TTC549 (cell line): ENCODE measurements around the gene PPP1R15B.
A peak's percentile ranks its signal among the peaks of the same experiment; 100 is the strongest.

Experiments
- FAIRE-seq: peaks from 2 replicates; lab custom pipeline; 2012; peaks lifted over from hg19 to GRCh38; lab: Jason Lieb, UNC

The PPP1R15B gene

DNA sequence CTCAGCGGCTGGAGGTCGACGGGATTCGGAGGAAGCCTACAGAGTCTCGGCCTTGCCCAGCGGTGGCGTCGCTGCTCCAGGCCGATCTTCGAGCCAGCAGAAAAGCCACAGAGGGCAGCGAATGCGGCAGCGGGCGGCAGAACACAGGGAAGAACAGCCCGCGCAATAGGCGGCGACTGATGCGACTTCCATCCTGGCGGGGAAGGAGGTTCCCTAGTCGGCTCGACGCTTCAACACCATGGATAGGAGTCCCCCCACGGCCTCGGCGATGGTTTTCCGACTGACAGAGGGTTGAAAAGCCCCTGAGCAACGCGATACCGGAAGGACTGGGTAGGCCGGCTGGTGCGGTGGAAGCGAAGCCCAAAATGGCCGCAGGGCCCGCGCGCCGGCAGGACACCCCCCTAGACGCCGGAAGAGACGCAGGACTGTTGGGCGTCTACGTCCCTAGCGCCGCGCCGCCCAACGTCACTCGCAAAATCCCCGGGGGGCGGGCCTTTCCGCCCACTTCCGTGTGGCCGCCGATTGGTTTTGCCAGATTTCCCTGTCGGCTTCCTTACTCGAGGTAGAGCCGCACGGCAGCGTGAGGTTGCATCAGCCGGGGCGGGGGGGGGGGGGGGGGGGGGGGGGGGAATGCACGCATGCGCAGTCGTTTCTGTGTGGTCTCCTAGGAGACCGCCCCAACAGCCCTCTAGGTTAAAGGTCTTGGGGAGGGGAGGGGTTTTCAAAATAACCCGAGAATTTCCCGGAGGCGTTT is at the start of gene PPP1R15B:
Gene PPP1R15B (minus strand): TSS at position 367 of the 754 bp plus-strand sequence. CDS start 406 bp downstream, outside the sequence.
- peak; percentile 96 for FAIRE-seq

DNA sequence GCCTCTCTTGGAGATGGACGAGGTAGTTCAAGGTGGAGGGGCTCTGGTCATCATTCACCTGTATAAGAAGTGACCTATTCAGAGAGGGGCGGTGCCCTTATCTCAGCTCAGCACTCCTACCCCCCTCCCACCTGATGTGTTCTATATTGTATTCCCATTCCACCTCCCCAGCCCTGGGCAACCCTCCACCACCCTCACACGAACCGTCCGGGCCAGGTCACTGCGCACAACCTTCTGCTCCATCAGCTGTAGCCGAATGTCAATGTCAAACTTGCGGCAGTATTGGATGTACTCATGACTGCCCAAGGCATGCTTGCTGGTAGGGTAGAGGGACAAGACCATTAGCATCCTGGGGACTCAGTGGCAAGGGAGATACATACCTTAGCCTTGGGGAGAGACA is 48.7 kb upstream of the PPP1R15B start:
- FAIRE-seq = no peak

DNA sequence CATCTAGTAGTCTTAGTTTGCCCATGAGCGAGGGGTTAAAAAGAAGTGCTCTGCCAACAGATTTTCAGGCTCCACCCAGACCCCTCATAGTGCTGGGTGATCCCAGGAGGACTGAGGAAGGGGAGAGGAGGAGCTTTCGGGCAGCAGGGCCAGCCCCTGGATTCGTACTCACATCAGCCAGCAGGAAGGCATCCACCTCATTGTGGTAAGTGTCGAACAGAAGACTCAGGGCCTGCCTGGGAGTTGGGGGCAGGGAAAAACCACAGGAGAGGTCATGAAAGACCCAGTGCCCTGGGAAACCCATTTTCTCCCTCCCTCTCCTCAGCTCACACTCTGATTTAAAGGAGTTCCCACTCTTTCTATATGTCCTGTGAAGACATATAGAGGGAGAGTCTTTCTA is 48.1 kb upstream of the PPP1R15B start:
- FAIRE-seq = no peak

DNA sequence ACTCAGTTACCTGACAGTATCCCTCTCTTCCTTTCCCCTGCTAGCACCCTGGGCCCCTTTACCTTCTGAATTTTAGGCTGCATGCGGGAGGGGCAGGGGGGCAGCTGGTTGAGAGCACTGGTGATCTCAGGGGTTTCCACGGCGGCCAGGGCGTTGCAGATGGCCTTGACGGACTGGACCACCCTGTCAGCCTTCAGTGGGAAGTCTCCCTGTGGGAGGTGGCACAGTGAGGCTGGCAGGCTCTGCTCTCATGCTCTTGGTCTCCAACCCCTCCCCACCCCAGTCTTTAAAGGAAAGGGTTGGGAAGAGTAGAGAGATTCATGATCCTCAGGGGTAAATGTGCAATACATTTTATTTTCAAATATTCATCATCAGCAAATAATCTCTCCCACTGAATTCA is 46.0 kb upstream of the PPP1R15B start:
- no peak for FAIRE-seq

DNA sequence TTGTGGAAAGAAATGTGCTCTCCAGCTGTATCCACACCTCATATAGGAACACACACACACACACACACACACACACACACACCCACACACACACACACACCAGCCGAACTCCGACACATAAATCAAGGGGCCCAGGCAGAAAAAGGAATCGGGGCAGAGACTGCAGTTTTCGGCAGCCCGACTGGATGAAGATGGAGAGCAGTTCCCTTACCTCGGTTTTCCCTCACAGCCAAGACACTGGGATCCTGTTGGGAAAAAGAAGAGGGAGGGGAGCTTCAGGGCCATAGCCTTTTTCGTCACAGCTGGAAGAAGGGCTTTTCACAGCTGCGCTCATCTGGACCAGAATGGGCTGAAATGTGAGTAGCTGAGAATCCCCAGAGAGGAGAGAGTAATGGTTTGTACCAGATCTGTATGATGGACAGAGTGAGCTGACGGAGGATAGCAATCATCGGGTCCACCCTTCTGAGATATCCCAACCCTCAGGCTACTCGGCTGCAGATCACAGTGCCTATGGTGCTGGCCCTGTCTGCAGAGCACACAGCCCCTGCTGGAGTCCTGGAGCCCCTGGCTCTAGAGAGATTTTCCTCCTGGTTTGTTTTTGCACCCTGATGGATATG is 45.3 kb upstream of the PPP1R15B start:
- no peak for FAIRE-seq

DNA sequence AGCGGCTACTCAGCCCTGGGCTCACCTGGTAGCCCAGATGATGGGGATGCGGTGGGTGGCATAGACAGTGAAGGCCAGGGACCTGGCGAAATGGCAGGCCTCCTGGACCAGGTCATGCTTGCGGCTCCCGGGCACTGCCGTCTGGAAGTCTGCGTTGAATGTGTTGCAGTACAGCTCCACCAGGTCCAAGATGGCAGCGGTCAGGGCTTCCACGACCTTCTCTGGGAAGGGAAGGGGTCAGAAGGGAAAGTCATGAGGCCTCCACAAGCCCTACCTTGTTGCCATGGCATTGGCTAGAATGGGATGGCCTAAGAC is 44.2 kb upstream of the PPP1R15B start:
- no peak for FAIRE-seq

DNA sequence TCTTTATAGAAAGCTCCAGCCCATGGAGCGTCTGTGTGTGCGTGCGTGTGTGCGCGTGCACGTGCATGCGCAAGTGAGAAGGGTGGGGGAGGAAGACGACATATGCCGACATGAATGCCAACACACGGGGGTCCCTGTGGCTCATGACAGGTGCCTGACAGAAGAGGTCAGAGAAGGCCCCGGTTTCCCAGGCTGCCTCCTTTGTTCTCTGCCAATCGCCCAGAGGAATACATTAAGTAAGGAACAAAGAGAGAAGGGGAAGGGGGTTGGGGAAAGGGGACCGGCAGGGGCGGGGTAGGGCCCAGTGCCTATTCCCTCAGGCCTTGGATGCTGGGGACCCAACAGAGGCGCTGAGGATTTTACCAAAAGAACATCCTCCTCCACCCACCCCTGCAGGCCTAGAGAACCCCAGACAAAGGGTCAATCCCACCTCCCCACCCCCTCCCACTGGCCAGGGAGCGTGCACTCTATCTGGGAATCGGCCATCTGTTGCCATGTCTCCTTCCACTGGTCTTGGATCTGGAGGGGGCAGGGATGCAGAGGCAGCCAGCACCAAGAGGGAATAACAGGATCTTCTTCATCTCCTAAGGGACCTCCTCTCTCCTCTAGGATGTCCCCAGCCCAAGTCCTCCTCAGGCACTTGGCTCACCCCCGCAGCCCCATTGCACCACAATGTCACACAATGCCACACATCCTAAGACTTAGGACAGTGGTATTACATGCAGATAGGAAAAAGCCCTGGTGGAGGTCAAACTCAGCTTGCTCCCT is 43.6 kb upstream of the PPP1R15B start:
- FAIRE-seq = no peak

DNA sequence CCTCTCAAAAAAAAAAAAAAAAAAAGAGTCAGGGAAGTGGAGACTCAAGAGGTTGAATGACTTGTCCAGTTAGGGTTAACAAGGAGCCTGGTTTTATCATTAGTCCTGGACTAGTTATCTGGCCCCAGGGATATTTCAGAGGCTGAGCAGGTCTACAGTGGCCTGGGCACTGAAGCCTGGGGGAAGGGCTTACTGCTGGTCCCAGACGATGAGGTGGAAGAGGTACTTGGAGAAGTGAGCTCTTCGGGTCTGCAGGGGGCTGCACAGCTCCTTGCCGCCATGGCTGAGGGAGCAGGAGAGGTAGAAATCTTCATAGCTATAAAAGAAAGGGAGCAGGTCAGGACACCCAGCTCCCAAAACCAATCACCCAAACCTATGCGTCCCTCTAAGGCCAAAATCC is 42.9 kb upstream of the PPP1R15B start:
- no peak for FAIRE-seq

DNA sequence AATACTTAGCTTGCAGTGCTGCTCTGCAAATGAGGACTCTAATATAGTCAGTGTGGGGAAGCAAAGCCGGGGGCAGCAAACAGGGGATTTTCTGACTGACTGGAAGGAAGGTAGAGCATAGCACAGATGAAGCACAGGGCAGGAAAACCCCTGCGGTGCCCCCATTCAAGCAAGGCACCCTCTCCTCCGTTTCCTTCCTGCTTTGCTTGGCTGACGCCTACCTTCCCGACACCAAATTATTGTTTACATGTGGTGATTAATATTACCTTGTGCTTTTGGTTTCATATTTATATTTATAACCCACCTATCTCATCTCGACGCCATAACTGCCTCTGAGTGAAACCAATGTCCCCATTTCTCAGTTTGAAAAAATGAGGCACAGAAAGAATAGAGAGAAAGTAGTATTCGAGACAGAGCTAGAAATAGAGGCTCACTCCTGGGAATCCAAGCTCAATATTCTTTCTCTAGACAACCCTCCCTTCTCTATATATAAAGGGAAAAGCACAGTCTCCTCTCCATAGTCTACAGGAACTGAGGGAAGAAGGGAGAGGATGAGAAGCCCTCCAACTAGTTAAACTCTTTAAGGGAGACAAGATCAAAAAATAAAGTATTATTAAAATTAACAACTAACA is 41.6 kb upstream of the PPP1R15B start:
- FAIRE-seq = no peak

DNA sequence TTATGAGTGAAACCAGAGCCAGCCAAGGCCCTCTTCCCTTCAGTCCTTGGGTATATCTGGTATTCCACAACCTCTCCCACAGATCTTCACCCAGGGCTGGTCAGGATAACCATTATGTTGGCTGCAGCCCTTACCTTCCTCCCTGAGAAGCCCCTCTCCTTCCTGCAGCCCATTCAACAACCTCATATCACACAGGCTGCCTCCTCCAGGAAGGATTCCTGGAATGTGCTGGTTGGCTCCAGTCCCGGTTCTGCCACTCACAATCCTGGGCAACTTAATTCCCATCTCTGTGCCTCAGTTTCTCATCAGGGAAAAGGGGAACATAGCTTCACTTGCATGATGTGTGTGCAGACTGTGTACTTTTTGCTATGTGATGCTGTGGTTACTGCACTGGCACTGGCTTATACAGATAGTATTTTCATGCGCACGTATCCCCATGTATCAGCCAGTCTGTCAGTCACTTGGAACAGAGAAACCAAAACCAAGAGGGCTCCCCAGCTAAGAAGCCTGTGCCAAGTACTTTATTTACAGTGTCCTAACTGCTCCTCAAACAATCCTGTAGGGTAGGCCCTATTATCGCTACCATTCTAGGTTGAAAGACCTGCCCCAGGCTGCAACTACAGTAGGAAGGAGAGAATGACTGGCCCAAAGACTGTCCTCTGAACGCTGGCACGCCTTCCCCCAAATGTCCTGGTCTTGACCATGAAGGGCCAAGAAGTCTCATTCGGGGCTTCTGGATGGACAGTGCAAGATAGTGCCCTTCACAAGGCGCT is 39.9 kb upstream of the PPP1R15B start:
- FAIRE-seq = no peak

DNA sequence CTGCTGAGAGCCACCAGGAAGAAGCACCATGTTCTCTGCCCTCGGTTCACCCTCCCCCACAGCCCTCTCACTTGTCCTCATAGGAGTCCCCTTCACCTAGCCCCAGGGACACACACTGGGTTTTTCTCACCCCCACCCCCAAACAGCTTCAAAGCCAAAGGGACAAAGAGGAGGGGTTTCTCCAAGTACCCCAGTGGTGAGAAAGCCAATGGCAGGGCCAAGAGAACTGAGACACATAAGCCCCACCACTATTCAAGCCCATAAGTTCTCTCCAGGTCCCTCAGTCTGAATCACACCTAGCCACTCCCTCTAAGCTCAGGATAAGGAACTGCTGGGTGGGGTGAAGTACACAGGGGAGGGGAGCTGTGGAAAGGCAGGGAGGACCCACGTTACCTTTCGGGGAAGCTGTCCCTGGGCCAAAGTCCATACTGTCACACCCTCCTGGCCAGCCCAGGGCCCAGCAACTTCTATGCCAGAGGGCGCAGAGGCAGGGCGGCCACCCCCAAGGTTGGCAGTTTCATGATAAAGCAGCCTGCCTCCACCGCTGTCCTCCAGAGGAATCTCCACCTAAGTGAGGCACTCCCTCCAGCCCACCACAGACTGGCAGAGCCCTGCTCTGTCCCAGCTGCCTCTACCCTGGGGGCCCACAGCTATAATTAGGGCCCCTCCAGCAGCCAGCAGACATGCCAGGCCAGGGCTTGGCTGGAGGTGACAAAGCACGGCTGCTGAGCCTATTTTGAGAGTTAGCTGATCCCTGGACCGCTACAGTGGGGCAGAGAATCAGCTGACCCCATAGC is 39.0 kb upstream of the PPP1R15B start:
- no peak for FAIRE-seq

DNA sequence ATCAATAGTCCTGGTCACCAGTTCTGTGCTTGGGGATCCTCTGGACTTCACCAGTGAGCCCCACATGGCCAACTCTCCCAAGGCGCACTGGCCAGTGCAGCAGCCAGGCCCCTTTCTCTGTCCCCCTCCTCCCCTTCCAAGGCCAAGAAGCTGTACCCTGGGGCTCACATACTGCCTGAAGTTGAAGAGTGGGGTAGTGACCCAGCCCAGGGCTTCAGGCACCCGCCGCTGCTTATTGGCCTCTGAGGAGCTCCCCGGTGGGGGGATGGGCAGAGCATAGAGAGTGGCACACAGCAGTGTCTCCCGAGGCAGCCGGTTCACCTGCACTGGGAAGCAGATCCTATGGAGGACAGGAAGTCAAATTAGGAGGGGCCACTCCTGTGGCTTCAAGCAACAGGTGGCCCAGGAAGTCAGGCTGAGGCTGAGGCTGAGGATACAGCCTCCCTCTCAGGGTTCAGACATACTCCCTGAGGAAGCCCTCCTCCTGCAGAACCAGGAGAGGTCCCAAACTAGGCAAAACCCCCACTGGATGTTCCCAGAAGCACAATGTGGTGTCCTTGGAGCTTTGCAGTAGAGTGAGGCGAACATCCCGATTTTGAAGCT is 38.2 kb upstream of the PPP1R15B start:
- FAIRE-seq = no peak

DNA sequence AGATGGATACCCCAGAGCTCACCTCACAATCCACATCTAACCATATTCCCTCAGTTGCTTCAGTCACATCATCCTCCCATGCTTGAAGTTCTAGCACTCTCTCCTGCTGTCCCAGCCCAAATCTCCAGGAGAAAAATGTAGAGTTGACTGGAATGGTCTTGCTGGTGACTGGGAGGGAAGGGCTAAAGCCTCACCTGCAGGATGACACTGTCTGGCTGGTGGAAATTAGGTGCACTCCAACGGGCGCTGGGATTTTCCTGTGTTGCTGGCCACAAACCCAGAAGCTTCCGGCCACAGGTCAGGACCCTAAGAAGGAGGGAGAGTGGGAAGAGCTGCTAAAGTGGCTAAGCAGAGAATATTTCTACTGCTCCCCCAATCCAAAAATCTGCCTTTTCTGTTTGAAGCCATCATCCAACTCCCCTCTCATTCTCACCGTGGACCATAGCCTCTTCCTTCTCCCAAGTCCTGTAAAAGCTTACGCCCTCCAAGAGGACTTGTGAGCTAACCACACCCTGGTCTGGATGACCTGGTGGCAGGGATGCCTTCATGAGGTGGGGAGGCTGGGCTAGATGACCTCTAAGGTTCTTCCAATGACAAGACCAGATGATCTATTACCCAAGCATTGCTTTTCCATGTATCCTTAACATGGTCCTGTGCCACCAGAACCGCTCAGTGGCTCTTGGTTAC is 37.5 kb upstream of the PPP1R15B start:
- no peak for FAIRE-seq

DNA sequence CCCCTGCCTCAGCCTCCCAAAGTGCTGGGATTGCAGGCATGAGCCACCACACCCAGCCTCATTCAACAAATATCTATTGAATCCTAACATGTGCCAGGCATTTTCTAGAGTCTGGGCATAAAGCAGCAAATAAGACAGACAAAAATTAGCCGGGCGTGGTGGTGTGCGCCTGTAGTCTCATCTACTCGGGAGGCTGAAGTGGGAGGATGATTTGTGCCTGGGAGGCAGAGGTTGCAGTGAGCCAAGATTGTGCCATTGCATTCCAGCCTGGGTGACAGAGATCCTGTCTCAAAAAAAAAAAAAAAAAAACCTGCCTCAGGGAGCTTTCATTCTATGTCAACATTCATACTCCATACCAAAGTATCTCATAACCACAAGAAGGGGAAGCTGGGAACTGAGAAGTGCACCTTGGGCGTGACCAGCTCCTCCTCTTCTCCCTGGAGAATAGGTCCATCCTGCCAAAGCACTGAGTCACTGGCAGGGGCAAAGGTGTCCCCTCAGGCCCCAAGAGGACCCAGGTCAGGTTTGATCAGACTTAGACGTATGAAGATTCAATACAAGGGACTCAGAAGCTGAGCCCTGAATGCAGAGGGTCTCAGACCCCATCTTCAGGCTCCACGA is 36.8 kb upstream of the PPP1R15B start:
- FAIRE-seq = no peak

DNA sequence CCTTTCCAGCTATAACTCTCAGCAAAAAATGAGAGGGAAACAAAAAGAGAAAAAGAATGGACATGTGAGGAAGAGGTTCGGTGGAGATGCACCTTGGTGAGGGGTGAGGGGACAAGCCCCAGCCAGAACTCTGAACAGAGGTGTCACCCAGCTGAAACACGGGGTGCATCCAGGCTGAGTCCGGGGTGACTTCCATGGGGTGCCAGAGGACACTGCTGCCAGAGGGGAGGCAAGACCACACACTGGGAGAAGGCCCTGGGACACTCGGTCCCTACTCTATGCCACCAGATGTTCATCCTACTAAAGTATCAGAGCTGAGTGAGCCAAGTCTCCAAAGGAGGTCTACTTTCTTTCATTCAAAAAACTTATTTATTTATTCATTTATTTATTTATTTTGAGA is 36.1 kb upstream of the PPP1R15B start:
- FAIRE-seq = no peak

DNA sequence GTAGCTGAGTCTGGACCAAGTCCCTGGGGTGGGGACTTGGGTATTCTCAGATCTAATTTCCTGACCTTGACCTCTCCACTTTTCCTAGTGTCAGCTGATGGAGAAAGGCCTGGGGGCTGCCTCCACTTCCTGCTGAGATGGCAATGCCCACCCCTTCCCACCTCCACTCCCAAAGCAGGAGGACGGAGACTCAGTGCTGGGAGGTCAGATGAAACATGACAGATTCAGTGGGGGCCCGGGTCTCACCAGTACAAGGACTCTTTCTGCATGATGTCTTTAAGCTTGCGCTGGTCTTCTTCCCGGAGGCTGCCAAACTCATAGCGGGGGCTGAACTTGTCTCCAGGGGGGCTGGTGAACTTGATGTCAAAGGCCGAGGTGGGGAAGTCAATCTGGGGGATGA is 35.6 kb upstream of the PPP1R15B start:
- FAIRE-seq = no peak

DNA sequence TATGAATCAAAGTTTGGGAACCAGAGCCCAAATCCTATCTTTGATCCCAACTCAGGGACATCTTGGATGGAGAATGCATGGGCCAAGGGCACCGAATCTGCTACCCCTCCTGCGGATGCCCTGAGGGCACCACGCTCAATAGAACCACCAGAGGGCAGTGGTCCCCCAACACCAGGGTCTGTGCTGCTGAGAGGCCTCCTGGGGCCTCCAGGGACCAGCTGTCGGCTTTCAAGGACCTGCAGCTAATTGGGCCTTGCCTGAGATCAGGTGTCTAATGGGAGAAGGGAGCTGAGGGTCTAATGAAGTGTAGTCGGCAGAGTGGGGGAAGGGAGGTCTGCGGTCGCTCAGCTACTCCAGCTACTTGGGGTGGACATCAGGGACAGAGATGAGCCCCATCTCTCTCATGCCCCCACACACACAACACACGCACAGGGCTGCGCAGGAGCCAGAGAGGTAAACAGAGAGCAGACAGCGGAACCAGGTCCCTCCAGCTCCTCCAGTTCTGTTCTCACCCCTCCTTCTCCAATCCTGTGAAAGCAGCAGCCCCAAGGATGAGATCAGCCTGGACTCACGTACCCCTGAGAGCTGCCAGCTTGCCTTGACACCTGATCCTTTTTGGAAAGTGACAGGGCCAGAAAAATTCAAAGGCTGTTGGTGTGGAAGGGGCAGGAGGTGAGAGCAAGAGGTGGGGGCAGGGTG is 34.9 kb upstream of the PPP1R15B start:
- FAIRE-seq = no peak

DNA sequence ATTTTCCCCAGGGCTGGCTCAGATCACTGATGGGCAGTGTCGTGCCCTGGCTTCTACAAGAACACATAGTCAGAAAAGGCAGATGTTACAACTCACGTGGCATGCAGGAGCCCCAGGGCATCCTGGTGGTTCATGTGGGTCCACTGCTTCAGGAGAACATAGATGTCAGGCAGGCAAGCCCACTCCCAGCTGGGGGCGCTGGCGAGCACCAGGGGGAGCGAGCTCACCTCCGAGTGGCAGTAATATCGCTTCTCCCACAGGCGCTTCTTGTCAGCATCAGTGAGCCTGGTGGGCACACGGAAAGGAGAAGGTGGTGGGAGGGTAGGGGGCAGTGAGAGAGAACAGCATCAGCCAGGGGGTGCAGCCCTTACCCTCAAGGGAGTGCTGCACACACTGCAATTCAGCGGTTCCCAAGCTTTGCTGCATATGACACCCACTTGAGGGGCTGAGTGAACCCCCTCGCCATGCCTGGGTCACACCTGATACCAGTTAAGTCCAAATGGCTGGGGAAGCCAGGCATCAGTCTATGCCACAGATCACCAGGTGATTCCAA is 34.3 kb upstream of the PPP1R15B start:
- FAIRE-seq = no peak
